Left ventricle myocardium inferior (tissue), 1 donor: ENCODE measurements around the gene BCAS3. TPM values are rescaled to one million over a fixed set of nuclear protein-coding genes. Genes with fewer than 3 reads are reported as not detected.
"Not testable (repeated sequence)": the region's sequence is repeated elsewhere in the genome, so short reads cannot be mapped to it uniquely, and the experiment has no call there.

Experiments
- DNase-seq: peaks from one replicate; pipeline ENCODE4 v3.0.0-alpha.2; 2020
- H3K27ac ChIP-seq: fragments of 200-600 bp; replicated peaks from 2 replicates; pipeline ENCODE4 v1.8.0; 2021
- H3K27me3 ChIP-seq: fragments of 200-600 bp; 2 replicates; pipeline ENCODE4 v1.8.0; 2021; ENCODE audit warnings: low read depth
- H3K36me3 ChIP-seq: fragments of 200-600 bp; 2 replicates; pipeline ENCODE4 v1.8.0; 2021
- H3K4me1 ChIP-seq: fragments of 200-600 bp; 2 replicates; pipeline ENCODE4 v1.8.0; 2021
- H3K4me3 ChIP-seq: fragments of 200-600 bp; 2 replicates; pipeline ENCODE4 v1.8.0; 2021; ENCODE audit warnings: mild to moderate bottlenecking, moderate library complexity
- H3K9me3 ChIP-seq: fragments of 200-600 bp; replicated peaks from 2 replicates; pipeline ENCODE4 v1.8.0; 2021
- CTCF ChIP-seq: fragments of 200-600 bp; IDR thresholded peaks from 2 replicates; pipeline ENCODE4 v1.8.0; 2021; ENCODE audit warnings: antibody characterized with exemption, mild to moderate bottlenecking, borderline replicate concordance
- intact Hi-C: fragments of 100-400 bp; cut with micrococcal nuclease; formaldehyde crosslinking; loops from one replicate; pipeline ENCODE4 v1.11.0; 2022
- total RNA-seq: library from RNA; stranded (reverse); fragmentation: NEBNext Ultra II Directional; extraction: Animal tissue kit (Norgen Biotek cat#: 25700); gene quantifications from one replicate; pipeline ENCODE4 v1.2.1, GENCODE V29; 2021
- donor health status: DM: no; HTN: yes; CAD: no; lungs with severe emphysema.

BCAS3 gene
- total RNA-seq, 1 donor from 2014 or later, result 16.5 TPM

DNA sequence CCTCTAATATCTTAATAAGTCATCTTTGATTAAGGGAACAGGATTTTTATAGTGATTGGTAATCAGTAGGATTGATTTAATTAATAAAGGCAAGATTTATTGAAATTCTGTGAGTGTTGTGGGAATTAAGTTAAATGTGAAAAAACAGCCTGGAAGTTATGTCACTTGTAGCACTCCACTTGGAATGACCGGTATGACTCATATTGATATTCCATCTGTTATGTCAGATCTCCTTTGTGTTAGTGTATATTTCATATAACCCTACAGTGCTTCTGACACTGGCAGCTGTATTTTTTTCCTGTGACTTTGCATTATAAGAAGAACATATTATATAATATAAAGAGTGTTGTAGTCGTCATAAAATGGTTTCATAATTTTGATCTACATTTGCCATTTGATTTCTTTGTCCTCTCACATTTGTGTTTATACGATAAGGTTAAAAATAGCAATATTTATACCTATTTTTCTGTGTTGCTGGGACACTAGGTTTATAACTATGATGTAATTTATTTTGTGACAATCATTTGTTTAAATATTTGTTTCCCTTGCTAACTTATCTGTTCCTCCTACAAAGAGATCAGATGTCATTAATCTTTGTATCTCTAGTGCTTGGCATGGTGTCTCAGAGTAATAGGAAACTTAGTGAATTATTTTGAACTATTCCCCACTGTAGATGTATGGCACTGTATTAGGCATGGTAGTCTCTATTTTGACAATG, 249.0 kb downstream of the BCAS3 start:
- no peaks in the 10 kb centered on the region for H3K4me1 ChIP-seq
- no peak overlapping the region for H3K27ac ChIP-seq
- DNase-seq, result no peak
- no peak overlapping the region for H3K4me3 ChIP-seq
- no peaks in the 10 kb centered on the region for H3K27me3 ChIP-seq
- no peak for TF ChIP-seq CTCF
- H3K36me3 ChIP-seq, result no peaks in the 10 kb centered on the region
- intact Hi-C loops, result no loop called here
- no peaks in the 10 kb centered on the region for H3K9me3 ChIP-seq

DNA sequence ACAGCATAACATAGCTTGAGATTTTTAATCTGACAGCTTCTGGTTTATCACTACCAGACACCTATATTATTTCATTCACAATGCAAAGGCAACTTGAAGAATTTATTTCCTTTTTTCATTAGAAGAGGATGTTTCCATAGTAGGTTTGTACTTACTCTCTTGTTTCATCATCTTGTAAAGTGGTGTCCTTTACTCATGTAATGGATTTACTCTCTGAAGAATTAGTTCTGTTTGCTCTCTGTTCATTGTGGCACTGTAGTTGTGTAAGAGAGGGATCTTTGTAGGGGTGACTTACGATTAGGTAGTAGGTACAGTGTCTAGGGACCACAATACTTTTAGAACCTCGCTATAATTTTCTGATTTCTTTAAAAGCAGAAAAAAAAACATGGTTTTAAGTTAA, 256.1 kb downstream of the BCAS3 start:
- no peak overlapping the region for H3K4me3 ChIP-seq
- TF ChIP-seq CTCF, result no peak
- H3K36me3 ChIP-seq, result no peaks in the 10 kb centered on the region
- H3K27me3 ChIP-seq, result no peaks in the 10 kb centered on the region
- no peak overlapping the region for H3K27ac ChIP-seq
- no peaks in the 10 kb centered on the region for H3K4me1 ChIP-seq
- no peak for DNase-seq
- H3K9me3 ChIP-seq, result no peaks in the 10 kb centered on the region
- intact Hi-C loops, result no loop called here

DNA sequence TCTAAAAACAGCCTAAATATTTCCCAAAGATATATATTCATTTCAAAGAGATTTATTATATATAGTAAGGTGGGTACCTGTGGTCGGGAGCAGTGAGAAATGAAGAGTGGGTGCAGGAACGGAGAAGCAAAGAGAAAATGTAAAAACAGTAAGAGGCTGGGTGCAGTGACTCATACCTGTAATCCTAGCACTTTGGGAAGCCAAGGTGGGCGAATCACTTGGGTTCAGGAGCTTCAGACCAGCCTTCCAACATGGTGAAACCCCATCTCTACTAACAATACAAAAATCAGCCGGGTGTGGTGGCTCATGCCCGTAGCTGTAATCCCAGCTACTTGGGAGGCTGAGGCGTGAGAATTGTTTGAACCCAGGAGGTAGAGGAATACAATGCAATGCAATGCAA, 257.1 kb downstream of the BCAS3 start:
- no peaks in the 10 kb centered on the region for H3K4me1 ChIP-seq
- H3K36me3 ChIP-seq, result no peaks in the 10 kb centered on the region
- H3K27ac ChIP-seq, result no peak overlapping the region
- intact Hi-C loops, result no loop called here
- H3K4me3 ChIP-seq, result no peak overlapping the region
- TF ChIP-seq CTCF, result no peak
- no peaks in the 10 kb centered on the region for H3K27me3 ChIP-seq
- DNase-seq, result no peak
- H3K9me3 ChIP-seq, result no peaks in the 10 kb centered on the region

GRCh38 chr17:60935991-60936390, 258.3 kb downstream of the BCAS3 start:
- intact Hi-C loops, result not testable (repeated sequence)

DNA sequence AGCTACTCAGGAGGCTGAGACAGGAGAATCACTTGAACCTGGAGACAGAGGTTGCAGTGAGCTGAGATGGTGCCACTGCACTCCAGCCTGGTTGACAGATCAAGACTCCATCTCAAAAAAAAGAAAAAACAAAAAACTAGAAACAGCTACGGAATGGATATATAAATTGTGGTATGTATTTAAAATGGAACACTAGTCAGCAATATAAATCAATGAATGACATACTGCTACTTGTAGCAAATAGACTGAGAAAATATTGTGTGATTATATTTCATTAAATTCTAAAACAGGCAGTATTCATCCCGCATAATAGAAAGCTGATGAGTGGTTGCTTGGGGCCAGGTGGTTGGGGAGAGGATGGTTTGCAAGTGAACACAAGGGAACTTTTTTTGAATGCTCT, 261.7 kb downstream of the BCAS3 start:
- Histone ChIP-seq H3K27ac (no peak overlapping the region), H3K4me3 (no peak overlapping the region), H3K9me3 (no peaks in the 10 kb centered on the region), H3K27me3 (no peaks in the 10 kb centered on the region), H3K36me3 (no peaks in the 10 kb centered on the region), H3K4me1 (peaks cover 29% of the 10 kb centered on the region)
- intact Hi-C loops, result no loop called here
- no peak for DNase-seq
- TF ChIP-seq CTCF, result no peak

More at GRCh38 chr17:60935991-60936390, 258.3 kb downstream of the BCAS3 start:
- H3K27me3 ChIP-seq, H3K4me3 ChIP-seq, H3K9me3 ChIP-seq, H3K36me3 ChIP-seq, H3K27ac ChIP-seq, DNase-seq: not testable (repeated sequence)
- peaks cover 10% of the 10 kb centered on the region for H3K4me1 ChIP-seq

GRCh38 chr17:60941028-60941427, 263.4 kb downstream of the BCAS3 start:
- H3K4me3 ChIP-seq, result peak overlapping the region; percentile 2

More at GRCh38 chr17:60941028-60941427, 263.4 kb downstream of the BCAS3 start:
- no peak for TF ChIP-seq CTCF
- H3K9me3 ChIP-seq, result no peaks in the 10 kb centered on the region
- H3K4me1 ChIP-seq, result peaks cover 29% of the 10 kb centered on the region
- intact Hi-C loops, result no loop called here
- DNase-seq, result peak; percentile 38
- no peaks in the 10 kb centered on the region for H3K27me3 ChIP-seq
- peak overlapping the region; percentile 76 for H3K27ac ChIP-seq
- H3K36me3 ChIP-seq, result no peaks in the 10 kb centered on the region
